Measurements from ENCODE around the gene PAMR1.

- TF ChIP-seq YY1 (IDR thresholded peaks at IDR 0.05; ENCODE audit: insufficient read depth, insufficient read length) (no peak), ZNF274 (IDR thresholded peaks at IDR 0.05; ENCODE audit: low read depth, low read length) (no peak)
Measured at GRCh38 chr11:35563484-35564244, 38.2 kb upstream of the PAMR1 start.

Measured in NT2/D1 (cell line).